ENCODE data around the gene MMP23B.
"Not testable (repeated sequence)": the region's sequence is repeated elsewhere in the genome, so short reads cannot be mapped to it uniquely, and the experiment has no call there.

MMP23B gene

GRCh38 chr1:1629430-1630190 lies 2.4 kb upstream of the MMP23B start:
- peak in 1 of 2 donors; percentile 66 for DNase-seq (ENCODE audit: extremely low read depth in 1 of 2, low read depth in 1 of 2)

- DNase-seq (ENCODE audit: extremely low read depth in 1 of 2, low read depth in 1 of 2): peak; percentile 84 to 86
These were observed 1.6 kb upstream of the MMP23B start for GRCh38 chr1:1630191-1630964.

- no peak for DNase-seq (ENCODE audit: extremely low read depth in 1 of 2, low read depth in 1 of 2)
These were observed 800 bp upstream of the MMP23B start for GRCh38 chr1:1630965-1631781.

GRCh38 chr1:1633409-1633808 lies 1.4 kb downstream of the MMP23B start:
- DNase-seq (ENCODE audit: extremely low read depth in 1 of 2, low read depth in 1 of 2): not testable (repeated sequence)

GRCh38 chr1:1634613-1635012 lies 2.6 kb downstream of the MMP23B start:
- not testable (repeated sequence) for DNase-seq (ENCODE audit: extremely low read depth in 1 of 2, low read depth in 1 of 2)

GRCh38 chr1:1636621-1637478 lies 4.9 kb downstream of the MMP23B start:
- not testable (repeated sequence) for DNase-seq (ENCODE audit: extremely low read depth in 1 of 2, low read depth in 1 of 2)

GRCh38 chr1:1637479-1637875 lies 5.5 kb downstream of the MMP23B start:
- not testable (repeated sequence) for DNase-seq (ENCODE audit: extremely low read depth in 1 of 2, low read depth in 1 of 2)

GRCh38 chr1:1638528-1638927 lies 6.6 kb downstream of the MMP23B start:
- not testable (repeated sequence) for DNase-seq (ENCODE audit: extremely low read depth in 1 of 2, low read depth in 1 of 2)

- not testable (repeated sequence) for DNase-seq (ENCODE audit: extremely low read depth in 1 of 2, low read depth in 1 of 2)
These were observed 7.4 kb downstream of the MMP23B start for GRCh38 chr1:1639368-1639767.

GRCh38 chr1:1640081-1640480 lies 8.1 kb downstream of the MMP23B start:
- DNase-seq (ENCODE audit: extremely low read depth in 1 of 2, low read depth in 1 of 2): not testable (repeated sequence)

- DNase-seq (ENCODE audit: extremely low read depth in 1 of 2, low read depth in 1 of 2): not testable (repeated sequence)
These were observed 8.9 kb downstream of the MMP23B start for GRCh38 chr1:1640711-1641461.

GRCh38 chr1:1646326-1646725 lies 14.4 kb downstream of the MMP23B start:
- not testable (repeated sequence) for DNase-seq (ENCODE audit: extremely low read depth in 1 of 2, low read depth in 1 of 2)

- DNase-seq (ENCODE audit: extremely low read depth in 1 of 2, low read depth in 1 of 2): not testable (repeated sequence)
These were observed 15.7 kb downstream of the MMP23B start for GRCh38 chr1:1647567-1648241.

- not testable (repeated sequence) for DNase-seq (ENCODE audit: extremely low read depth in 1 of 2, low read depth in 1 of 2)
These were observed 16.3 kb downstream of the MMP23B start for GRCh38 chr1:1648265-1648664.

GRCh38 chr1:1658583-1659549 lies 26.9 kb downstream of the MMP23B start, which contains the start of gene CDK11B:
CDK11B (minus strand) TSS chr1:1659004; CDS start chr1:1657485, 1,519 bp downstream.
- peak; percentile 93 to 98 for DNase-seq (ENCODE audit: extremely low read depth in 1 of 2, low read depth in 1 of 2)

- not testable (repeated sequence) for DNase-seq (ENCODE audit: extremely low read depth in 1 of 2, low read depth in 1 of 2)
These were observed 30.4 kb downstream of the MMP23B start for GRCh38 chr1:1662392-1662791.

- DNase-seq (ENCODE audit: extremely low read depth in 1 of 2, low read depth in 1 of 2): not testable (repeated sequence)
These were observed 31.0 kb downstream of the MMP23B start for GRCh38 chr1:1662830-1663560.
